H1 (cell line): ENCODE measurements around the gene FAM177A1. TPM values are rescaled to one million over a fixed set of nuclear protein-coding genes. Genes with fewer than 3 reads are reported as not detected.

Experiments used
- CTCF ChIA-PET: fragments of 300-600 bp; sonication (Branson Sonifier 250); formaldehyde crosslinking; loops from one replicate; lab custom pipeline; 2021; ENCODE audit not compliant: partially characterized antibody; lab: Charles Lee
- POLR2A ChIA-PET: fragments of 300-600 bp; sonication (Branson Sonifier 250); formaldehyde crosslinking; loops from one replicate; lab custom pipeline; 2021; ENCODE audit warnings: inconsistent platforms; ENCODE audit not compliant: partially characterized antibody; lab: Charles Lee
- DNase-seq, 2 experiments: peaks; one replicate each; pipeline versions ENCODE4 v3.0.0 to v3.0.0-alpha.2; 2010 to 2022; ENCODE audit warnings: low spot score in 2 of 2, low read depth in 1 of 2, mixed read lengths in 1 of 2
- FAIRE-seq: peaks from 2 replicates; lab custom pipeline; 2011; peaks lifted over from hg19 to GRCh38; lab: Jason Lieb, UNC
- H2AFZ ChIP-seq: 2 replicates; pipeline ENCODE4 v1.8.1; 2012; ENCODE audit warnings: low read length, inconsistent platforms
- H2AK5ac ChIP-seq: 2 replicates; pipeline ENCODE4 v1.6.1; 2013; ENCODE audit warnings: low read depth, low read length
- H2BK120ac ChIP-seq: replicated peaks from 2 replicates; pipeline ENCODE3; 2013; ENCODE audit warnings: low read depth, low read length, inconsistent platforms
- H2BK12ac ChIP-seq: 2 replicates; pipeline ENCODE4 v1.6.1; 2013; ENCODE audit warnings: low read depth, low read length
- H2BK15ac ChIP-seq: 2 replicates; pipeline ENCODE4 v1.6.1; 2013; ENCODE audit warnings: low read length
- H2BK20ac ChIP-seq: 2 replicates; pipeline ENCODE4 v1.6.1; 2013; ENCODE audit warnings: low read length
- H2BK5ac ChIP-seq: 2 replicates; pipeline ENCODE4 v1.6.1; 2013; ENCODE audit warnings: low read depth, low read length
- H3K14ac ChIP-seq: 2 replicates; pipeline ENCODE4 v1.6.1; 2013; ENCODE audit warnings: inconsistent platforms; ENCODE audit not compliant: insufficient read length
- H3K18ac ChIP-seq: 2 replicates; pipeline ENCODE4 v1.6.1; 2013; ENCODE audit warnings: low read length; ENCODE audit errors: extremely low read depth
- H3K23ac ChIP-seq: 2 replicates; pipeline ENCODE4 v1.6.1; 2013; ENCODE audit warnings: inconsistent platforms; ENCODE audit not compliant: insufficient read length
- H3K23me2 ChIP-seq: 2 replicates; pipeline ENCODE4 v1.6.1; 2013; ENCODE audit warnings: low read depth, low read length
- H3K27ac ChIP-seq: 2 replicates; pipeline ENCODE4 v1.6.1; 2011; ENCODE audit warnings: low read depth, low read length, inconsistent platforms
- H3K27me3 ChIP-seq, 4 experiments: replicated peaks in 1 of 4; 1 replicate in 1 of 4; 2 replicates in 3 of 4; pipeline versions ENCODE4 v1.6.1 to v1.8.1; 2011 to 2013; ENCODE audit warnings: low read length in 3 of 4, mild to moderate bottlenecking in 3 of 4, inconsistent platforms in 2 of 4, mixed read lengths in 2 of 4, moderate library complexity in 1 of 4; ENCODE audit not compliant: control insufficient read depth in 3 of 4, insufficient read depth in 3 of 4; ENCODE audit errors: extremely low read depth in 1 of 4
- H3K36me3 ChIP-seq, 4 experiments: 2 replicates each; pipeline versions ENCODE4 v1.6.1 to v1.8.1; 2011 to 2013; ENCODE audit warnings: mild to moderate bottlenecking in 4 of 4, low read length in 3 of 4, moderate library complexity in 2 of 4, control low read depth in 1 of 4, inconsistent platforms in 1 of 4; ENCODE audit not compliant: insufficient read depth in 4 of 4, control insufficient read depth in 2 of 4
- H3K4ac ChIP-seq: replicated peaks from 2 replicates; pipeline ENCODE3; 2013; ENCODE audit warnings: low read length, low read depth, mixed read lengths, inconsistent platforms; ENCODE audit not compliant: insufficient read length
- H3K4me1 ChIP-seq, 4 experiments: replicated peaks in 1 of 4; 1 replicate in 1 of 4; 2 replicates in 3 of 4; pipeline versions ENCODE4 v1.6.1 to v1.8.1; 2011 to 2013; ENCODE audit warnings: low read length in 3 of 4, inconsistent platforms in 2 of 4, mixed read lengths in 1 of 4; ENCODE audit not compliant: insufficient read depth in 4 of 4, control insufficient read depth in 3 of 4
- H3K4me2 ChIP-seq, 2 experiments: 2 replicates each; pipeline versions ENCODE4 v1.6.1 to v1.8.1; 2011 to 2013; ENCODE audit warnings: low read depth in 2 of 2, low read length in 2 of 2, control low read depth in 1 of 2, inconsistent platforms in 1 of 2, mild to moderate bottlenecking in 1 of 2; ENCODE audit not compliant: insufficient read depth in 1 of 2
- H3K4me3 ChIP-seq, 4 experiments: fragments of 200-600, 300-600 bp in 1 of 4; sonication (generic), shearing (Covaris generic), sonication (Bioruptor Twin) in 1 of 4; 2 replicates each; pipeline versions ENCODE4 v1.5.1 to v1.8.1; 2011 to 2016; ENCODE audit warnings: low read length in 4 of 4, low read depth in 3 of 4, control low read depth in 2 of 4, inconsistent platforms in 2 of 4, mild to moderate bottlenecking in 2 of 4, mixed read lengths in 1 of 4, moderate library complexity in 1 of 4; ENCODE audit not compliant: insufficient read depth in 2 of 4; ENCODE audit errors: extremely low read depth in 1 of 4
- H3K56ac ChIP-seq: replicated peaks from 2 replicates; pipeline ENCODE3; 2013; ENCODE audit warnings: low read depth, mild to moderate bottlenecking, mixed read lengths, low read length, inconsistent platforms; ENCODE audit not compliant: insufficient read length
- H3K79me1 ChIP-seq: 2 replicates; pipeline ENCODE4 v1.6.1; 2013; ENCODE audit warnings: low read depth, low read length, control low read depth
- H3K79me2 ChIP-seq, 2 experiments: 2 replicates each; pipeline versions ENCODE4 v1.6.1 to v1.8.1; 2012 to 2013; ENCODE audit warnings: low read length in 2 of 2, mild to moderate bottlenecking in 2 of 2, inconsistent platforms in 1 of 2; ENCODE audit not compliant: insufficient read depth in 2 of 2, control insufficient read depth in 1 of 2
- H3K9ac ChIP-seq, 4 experiments: replicated peaks in 1 of 4; 1 replicate in 1 of 4; 2 replicates in 3 of 4; pipeline versions ENCODE4 v1.6.1 to v1.8.1; 2011 to 2013; ENCODE audit warnings: low read depth in 3 of 4, low read length in 3 of 4, control low read depth in 2 of 4, mild to moderate bottlenecking in 2 of 4, moderate library complexity in 2 of 4, inconsistent platforms in 1 of 4; ENCODE audit errors: extremely low read depth in 1 of 4
- H3K9me3 ChIP-seq, 2 experiments: 2 replicates each; pipeline versions ENCODE4 v1.6.1 to v1.8.1; 2012 to 2013; ENCODE audit warnings: mild to moderate bottlenecking in 2 of 2, moderate library complexity in 2 of 2, control low read depth in 1 of 2, inconsistent platforms in 1 of 2, low read depth in 1 of 2, low read length in 1 of 2, mixed read lengths in 1 of 2; ENCODE audit not compliant: insufficient read depth in 2 of 2
- H4K20me1 ChIP-seq, 2 experiments: replicated peaks in 1 of 2; 2 replicates each; pipeline versions ENCODE3 to v1.8.1; 2011 to 2013; ENCODE audit warnings: inconsistent platforms in 2 of 2, low read length in 2 of 2, mild to moderate bottlenecking in 1 of 2; ENCODE audit not compliant: insufficient read depth in 2 of 2, control insufficient read depth in 1 of 2
- H4K5ac ChIP-seq: 2 replicates; pipeline ENCODE4 v1.6.1; 2013; ENCODE audit warnings: low read length, low read depth, mixed read lengths, inconsistent platforms; ENCODE audit not compliant: insufficient read length
- H4K8ac ChIP-seq: 2 replicates; pipeline ENCODE4 v1.8.0; 2013; ENCODE audit warnings: mild to moderate bottlenecking, moderate library complexity, low read length, inconsistent platforms; ENCODE audit not compliant: insufficient read depth; ENCODE audit errors: extremely low read depth
- H4K91ac ChIP-seq: replicated peaks from 2 replicates; pipeline ENCODE3; 2013; ENCODE audit warnings: low read length, mixed read lengths, inconsistent platforms; ENCODE audit not compliant: insufficient read length
- BCL11A ChIP-seq, 2 experiments: IDR thresholded peaks; one replicate each; pipeline ENCODE4 v1.6.1; 2011; ENCODE audit warnings: low read depth in 2 of 2, low read length in 2 of 2, mild to moderate bottlenecking in 2 of 2
- CHD2 ChIP-seq: IDR thresholded peaks from 2 replicates; pipeline ENCODE4 v1.6.1; 2012; ENCODE audit warnings: low read length, improper control_type of control experiment
- GTF2F1 ChIP-seq: IDR thresholded peaks from 2 replicates; pipeline ENCODE4 v1.6.1; 2012; ENCODE audit warnings: low read depth, low read length, improper control_type of control experiment, borderline replicate concordance
- HDAC2 ChIP-seq, 2 experiments: fragments of 300-600 bp in 1 of 2; sonication (generic) in 1 of 2; IDR thresholded peaks; 2 replicates each; pipeline ENCODE4 v1.6.1; 2011 to 2012; ENCODE audit warnings: low read depth in 2 of 2, low read length in 2 of 2, mild to moderate bottlenecking in 2 of 2, moderate library complexity in 2 of 2, borderline replicate concordance in 1 of 2, inconsistent platforms in 1 of 2
- HDAC6 ChIP-seq: IDR thresholded peaks from one replicate; pipeline ENCODE4 v1.7.1; 2012; ENCODE audit warnings: low read depth, mild to moderate bottlenecking, inconsistent platforms, low read length, moderate library complexity
- KDM1A ChIP-seq: fragments of 200-600, 300-600 bp; sonication (generic); IDR thresholded peaks from 2 replicates; pipeline ENCODE4 v1.7.1; 2016; ENCODE audit warnings: mild to moderate bottlenecking, low read length, borderline replicate concordance
- RFX5 ChIP-seq: IDR thresholded peaks from 2 replicates; pipeline ENCODE4 v1.6.1; 2011; ENCODE audit warnings: low read depth, low read length, improper control_type of control experiment, borderline replicate concordance
- SAP30 ChIP-seq: fragments of 300-600 bp; sonication (generic); IDR thresholded peaks from 2 replicates; pipeline ENCODE4 v1.7.1; 2012; ENCODE audit warnings: low read length, moderate library complexity, mild to moderate bottlenecking, inconsistent platforms; ENCODE audit not compliant: insufficient read depth, insufficient replicate concordance
- TBP ChIP-seq: IDR thresholded peaks from 2 replicates; pipeline ENCODE4 v1.6.1; 2011; ENCODE audit warnings: low read depth, low read length, improper control_type of control experiment
- ZNF274 ChIP-seq: IDR thresholded peaks from 2 replicates; pipeline ENCODE4 v1.7.0; 2012; ENCODE audit warnings: low read length, borderline replicate concordance; ENCODE audit errors: extremely low read depth
- WGBS, 2 experiments: shearing (Covaris generic) in 1 of 2; methylation state at CpG; one replicate each; pipeline versions ENCODE4 v1.1.6 to v1.1.7; 2013 to 2015; ENCODE audit warnings: low lambda C conversion rate in 2 of 2, mixed read lengths in 2 of 2, inconsistent platforms in 1 of 2, low coverage in 1 of 2, missing lambda C conversion rate in 1 of 2; ENCODE audit not compliant: insufficient replicate concordance in 2 of 2, insufficient coverage in 1 of 2, insufficient read length in 1 of 2; ENCODE audit errors: extremely low coverage in 1 of 2, missing lambda C conversion rate in 1 of 2; 5-methylcytosine and 5-hydroxymethylcytosine counted together
- polyA plus RNA-seq, 7 experiments: library from polyadenylated mRNA; depleted of rRNA in 3 of 7; stranded (reverse) in 5 of 7; unstranded in 2 of 7; fragments of >200 nt in 5 of 7; fragments of 200-250 nt in 2 of 7; gene quantifications; 1 replicate in 5 of 7; 2 replicates in 1 of 7; 4 replicates in 1 of 7; pipeline versions ENCODE4 v1.2.1 to v1.2.3, GENCODE V29; 2011 to 2013; ENCODE audit warnings: missing spikeins in 2 of 7, mixed read lengths in 2 of 7
- total RNA-seq: library from RNA; stranded (reverse); fragmentation: NEBNext Ultra II Directional; extraction: Animal tissue kit (Norgen Biotek cat#: 25700); gene quantifications from 2 replicates; pipeline ENCODE4 v1.2.1, GENCODE V29; 2021

FAM177A1 gene
- total and polyA plus RNA-seq, 2 of the 8 experiments (the other 6 are each of a cell fraction or from before 2014, with no cell fraction given) = 11.3 to 34.0 TPM

DNA sequence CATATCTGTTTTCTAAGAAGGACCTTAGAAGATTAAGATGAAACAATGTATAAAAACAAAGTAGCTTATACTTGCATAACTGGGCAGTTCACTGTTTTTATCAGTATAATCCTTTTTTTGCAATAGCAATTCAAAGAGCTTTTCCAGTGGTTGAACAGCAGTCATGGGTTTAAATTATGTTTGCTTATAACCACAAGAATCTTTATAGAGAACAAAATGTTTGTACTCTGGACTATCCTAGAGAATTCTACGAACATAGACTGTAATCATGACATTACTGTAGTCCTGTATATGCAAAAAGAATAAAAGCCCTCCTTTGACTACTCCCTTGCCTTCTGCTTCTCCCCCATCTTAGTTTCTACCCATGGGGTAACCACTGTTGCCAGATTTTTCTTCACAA, 5.7 kb downstream of the FAM177A1 start:
- DNase-seq (no peak), FAIRE-seq (no peak)
- no peak for TF ChIP-seq GTF2F1
- no peak for TF ChIP-seq ZNF274
- no peak for TF ChIP-seq RFX5
- no peak for TF ChIP-seq KDM1A
- no peak for TF ChIP-seq TBP
- TF ChIP-seq SAP30 = no peak
- TF ChIP-seq HDAC6 = no peak
- TF ChIP-seq HDAC2 (IDR thresholded peaks at IDR 0.05; ENCODE audit: borderline replicate concordance in 1 of 2, low read depth in 2 of 2, low read length in 2 of 2) = no peak
- no peak for TF ChIP-seq CHD2
- no peak for TF ChIP-seq BCL11A (IDR thresholded peaks at IDR 0.05; ENCODE audit: low read depth in 2 of 2, low read length in 2 of 2)

More for the DNA sequence above, 5.7 kb downstream of the FAM177A1 start:
- no peaks in the 10 kb centered on the region for H3K79me1 ChIP-seq
- no peak overlapping the region for H3K56ac ChIP-seq
- H2AK5ac ChIP-seq = no peak overlapping the region
- no peak overlapping the region for H3K23ac ChIP-seq
- H3K4me1 ChIP-seq = no peaks in the 10 kb centered on the region
- peaks cover 0 to 5% (median 0%) of the 10 kb centered on the region in 4 experiments; a peak in 3 of 8 replicates for H3K36me3 ChIP-seq
- no peak overlapping the region for H3K27ac ChIP-seq
- H4K8ac ChIP-seq = no peak overlapping the region
- peaks cover 0 to 6% of the 10 kb centered on the region in 2 experiments; a peak in 2 of 4 replicates for H3K79me2 ChIP-seq
- H2BK5ac ChIP-seq = no peak overlapping the region
- H2BK20ac ChIP-seq = no peak overlapping the region
- H4K20me1 ChIP-seq = no peaks in the 10 kb centered on the region
- H3K4me2 ChIP-seq = no peak overlapping the region
- H3K23me2 ChIP-seq = no peaks in the 10 kb centered on the region; the same call in 1 of the 2 replicates
- no peaks in the 10 kb centered on the region for H3K9me3 ChIP-seq
- H4K5ac ChIP-seq = no peak overlapping the region
- POLR2A ChIA-PET = interaction anchor here (0.5 kb wide), 2 partner anchors 29 to 91 kb away, joined by 4 read pairs; no protein-coding TSS in a partner anchor
- H2BK12ac ChIP-seq = no peak overlapping the region
- no peak overlapping the region for H2AFZ ChIP-seq
- H3K9ac ChIP-seq = no peak overlapping the region
- no peak overlapping the region for H3K14ac ChIP-seq
- no peak overlapping the region for H2BK15ac ChIP-seq
- WGBS, 2 experiments = 94% methylated on average over 1 of the region's 1 CpG; no CpG with 5 or more reads in 1 of the 2 experiments
- H3K4me3 ChIP-seq = no peak overlapping the region
- H4K91ac ChIP-seq = no peak overlapping the region
- H3K4ac ChIP-seq = no peak overlapping the region
- no peak overlapping the region for H2BK120ac ChIP-seq
- no peak overlapping the region for H3K18ac ChIP-seq
- CTCF ChIA-PET = interaction anchor here (0.6 kb wide), 2 partner anchors 12 to 1442 kb away, joined by 3 to 4 read pairs; no protein-coding TSS in a partner anchor
- H3K27me3 ChIP-seq = no peaks in the 10 kb centered on the region
